IPS-11a (cell line): ENCODE measurements around the gene ZNF608.

Source experiments
- H3K4me3 ChIP-seq: one replicate; pipeline ENCODE4 v1.5.1; 2013; ENCODE audit warnings: low read depth, low read length, control low read depth

The ZNF608 gene

GRCh38 chr5:124719113-124719967, 27.1 kb downstream of the ZNF608 start:
- no peak overlapping the region for H3K4me3 ChIP-seq

GRCh38 chr5:124718380-124718789, 28.1 kb downstream of the ZNF608 start:
- H3K4me3 ChIP-seq, result no peak overlapping the region

- no peak overlapping the region for H3K4me3 ChIP-seq
Observed at GRCh38 chr5:124716169-124716568, 30.3 kb downstream of the ZNF608 start.

- H3K4me3 ChIP-seq, result no peak overlapping the region
Observed at GRCh38 chr5:124714910-124715309, 31.5 kb downstream of the ZNF608 start.

- no peak overlapping the region for H3K4me3 ChIP-seq
Observed at GRCh38 chr5:124713595-124713994, 32.8 kb downstream of the ZNF608 start.

- H3K4me3 ChIP-seq, result no peak overlapping the region
Observed at GRCh38 chr5:124712731-124713305, 33.6 kb downstream of the ZNF608 start.

GRCh38 chr5:124708086-124708485, 38.4 kb downstream of the ZNF608 start:
- no peak overlapping the region for H3K4me3 ChIP-seq

GRCh38 chr5:124707520-124707919, 38.9 kb downstream of the ZNF608 start:
- no peak overlapping the region for H3K4me3 ChIP-seq

- H3K4me3 ChIP-seq, result no peak overlapping the region
Observed at GRCh38 chr5:124706729-124707361, 39.6 kb downstream of the ZNF608 start.

GRCh38 chr5:124706051-124706450, 40.4 kb downstream of the ZNF608 start:
- H3K4me3 ChIP-seq, result no peak overlapping the region

- no peak overlapping the region for H3K4me3 ChIP-seq
Observed at GRCh38 chr5:124705577-124705976, 40.9 kb downstream of the ZNF608 start.

GRCh38 chr5:124704594-124705284, 41.7 kb downstream of the ZNF608 start:
- no peak overlapping the region for H3K4me3 ChIP-seq

- no peak overlapping the region for H3K4me3 ChIP-seq
Observed at GRCh38 chr5:124703995-124704394, 42.4 kb downstream of the ZNF608 start.

- H3K4me3 ChIP-seq, result no peak overlapping the region
Observed at GRCh38 chr5:124702525-124702924, 43.9 kb downstream of the ZNF608 start.

- no peak overlapping the region for H3K4me3 ChIP-seq
Observed at GRCh38 chr5:124701873-124702425, 44.5 kb downstream of the ZNF608 start.

GRCh38 chr5:124701016-124701415, 45.4 kb downstream of the ZNF608 start:
- H3K4me3 ChIP-seq, result no peak overlapping the region

- no peak overlapping the region for H3K4me3 ChIP-seq
Observed at GRCh38 chr5:124700333-124700732, 46.1 kb downstream of the ZNF608 start.

GRCh38 chr5:124698770-124699169, 47.7 kb downstream of the ZNF608 start:
- no peak overlapping the region for H3K4me3 ChIP-seq

GRCh38 chr5:124697933-124698591, 48.4 kb downstream of the ZNF608 start:
- no peak overlapping the region for H3K4me3 ChIP-seq

- no peak overlapping the region for H3K4me3 ChIP-seq
Observed at GRCh38 chr5:124697501-124697900, 48.9 kb downstream of the ZNF608 start.

GRCh38 chr5:124696898-124697297, 49.5 kb downstream of the ZNF608 start:
- no peak overlapping the region for H3K4me3 ChIP-seq
